ENCODE results near the gene ABCD3. TPM values are rescaled to one million over a fixed set of nuclear protein-coding genes. Genes with fewer than 3 reads are reported as not detected.

ABCD3 gene
- total RNA-seq, 1 donor from 2014 or later = 22.3 TPM

DNA sequence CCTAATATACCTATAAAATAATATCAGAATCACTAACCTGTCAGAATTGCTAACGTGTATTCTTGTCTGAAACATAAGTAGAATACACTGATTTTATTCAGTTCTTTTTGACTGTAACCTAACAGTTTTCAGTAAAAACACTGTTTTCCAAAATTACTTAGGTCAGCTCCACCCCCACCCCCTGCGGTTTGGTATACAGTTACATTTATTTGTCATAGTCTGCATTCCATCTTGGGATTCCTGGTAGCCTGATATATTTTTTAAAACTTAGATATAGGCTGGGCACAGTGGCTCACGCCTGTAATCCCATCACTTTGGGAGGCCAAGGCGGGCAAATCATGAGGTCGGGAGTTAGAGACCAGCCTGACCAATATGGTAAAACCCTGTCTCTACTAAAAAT lies 19.8 kb upstream of the ABCD3 start:
- no peak for DNase-seq (ENCODE audit: low read depth)
- TF ChIP-seq, protein P1, sequence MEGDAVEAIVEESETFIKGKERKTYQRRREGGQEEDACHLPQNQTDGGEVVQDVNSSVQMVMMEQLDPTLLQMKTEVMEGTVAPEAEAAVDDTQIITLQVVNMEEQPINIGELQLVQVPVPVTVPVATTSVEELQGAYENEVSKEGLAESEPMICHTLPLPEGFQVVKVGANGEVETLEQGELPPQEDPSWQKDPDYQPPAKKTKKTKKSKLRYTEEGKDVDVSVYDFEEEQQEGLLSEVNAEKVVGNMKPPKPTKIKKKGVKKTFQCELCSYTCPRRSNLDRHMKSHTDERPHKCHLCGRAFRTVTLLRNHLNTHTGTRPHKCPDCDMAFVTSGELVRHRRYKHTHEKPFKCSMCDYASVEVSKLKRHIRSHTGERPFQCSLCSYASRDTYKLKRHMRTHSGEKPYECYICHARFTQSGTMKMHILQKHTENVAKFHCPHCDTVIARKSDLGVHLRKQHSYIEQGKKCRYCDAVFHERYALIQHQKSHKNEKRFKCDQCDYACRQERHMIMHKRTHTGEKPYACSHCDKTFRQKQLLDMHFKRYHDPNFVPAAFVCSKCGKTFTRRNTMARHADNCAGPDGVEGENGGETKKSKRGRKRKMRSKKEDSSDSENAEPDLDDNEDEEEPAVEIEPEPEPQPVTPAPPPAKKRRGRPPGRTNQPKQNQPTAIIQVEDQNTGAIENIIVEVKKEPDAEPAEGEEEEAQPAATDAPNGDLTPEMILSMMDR (conservative IDR thresholded peaks at IDR 0.05; ENCODE audit: low read depth, low read length) = no peak
- H3K4me3 ChIP-seq (ENCODE audit: low read depth, low read length) = no peak overlapping the region

DNA sequence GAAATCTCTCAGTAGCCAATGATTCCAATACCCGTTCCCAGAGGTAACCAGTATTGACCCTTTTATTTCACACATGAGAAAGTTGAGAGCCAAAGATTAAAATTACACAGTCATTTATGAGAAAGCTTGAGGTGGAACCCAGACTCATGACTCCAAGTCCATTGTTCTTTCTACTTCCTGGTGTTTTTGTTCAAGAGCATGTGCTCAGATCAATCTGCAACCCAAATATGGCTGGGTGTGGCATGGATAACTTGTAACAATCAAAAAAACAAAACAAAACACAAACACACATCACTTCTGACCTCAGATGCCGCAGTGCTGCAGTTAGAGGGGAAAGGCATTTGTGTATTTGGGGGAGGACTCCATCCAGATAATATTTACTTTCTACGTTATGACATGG lies 18.7 kb upstream of the ABCD3 start:
- TF ChIP-seq, protein P1 (conservative IDR thresholded peaks at IDR 0.05; ENCODE audit: low read depth, low read length) = no peak
- no peak for DNase-seq (ENCODE audit: low read depth)
- H3K4me3 ChIP-seq (ENCODE audit: low read depth, low read length) = no peak overlapping the region

GRCh38 chr1:94401206-94401605 lies 17.0 kb upstream of the ABCD3 start:
- TF ChIP-seq, protein P1 (conservative IDR thresholded peaks at IDR 0.05; ENCODE audit: low read depth, low read length) = no peak
- no peak overlapping the region for H3K4me3 ChIP-seq (ENCODE audit: low read depth, low read length)
- no peak for DNase-seq (ENCODE audit: low read depth)

DNA sequence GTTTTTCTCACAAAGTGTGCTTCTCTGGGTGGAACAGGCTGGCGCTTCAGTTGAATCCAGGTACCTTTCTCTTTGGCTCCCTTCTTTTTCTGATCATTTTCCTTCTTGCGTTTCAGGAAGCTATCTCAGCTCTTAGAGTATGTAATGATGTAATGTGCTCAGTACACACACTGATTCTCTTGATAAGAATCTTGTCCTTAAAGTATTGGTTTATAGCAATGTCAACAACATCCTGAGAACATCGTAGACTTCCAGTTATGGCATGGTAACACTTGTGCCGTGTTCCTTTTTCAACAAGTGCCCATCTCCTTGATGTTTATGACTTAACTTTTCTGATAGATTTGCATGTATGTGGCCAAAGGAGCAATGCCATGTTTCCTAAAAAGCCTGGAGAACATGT lies 11.7 kb upstream of the ABCD3 start:
- TF ChIP-seq, protein P1 (conservative IDR thresholded peaks at IDR 0.05; ENCODE audit: low read depth, low read length) = no peak
- no peak overlapping the region for H3K4me3 ChIP-seq (ENCODE audit: low read depth, low read length)
- DNase-seq (ENCODE audit: low read depth) = no peak

GRCh38 chr1:94408104-94408830 lies 9.9 kb upstream of the ABCD3 start:
- no peak for DNase-seq (ENCODE audit: low read depth)
- TF ChIP-seq, protein P1 (conservative IDR thresholded peaks at IDR 0.05; ENCODE audit: low read depth, low read length) = no peak
- H3K4me3 ChIP-seq (ENCODE audit: low read depth, low read length) = no peak overlapping the region

- TF ChIP-seq, protein P1 (conservative IDR thresholded peaks at IDR 0.05; ENCODE audit: low read depth, low read length) = no peak
- no peak for DNase-seq (ENCODE audit: low read depth)
These were observed 7.0 kb upstream of the ABCD3 start for GRCh38 chr1:94411237-94411636.

DNA sequence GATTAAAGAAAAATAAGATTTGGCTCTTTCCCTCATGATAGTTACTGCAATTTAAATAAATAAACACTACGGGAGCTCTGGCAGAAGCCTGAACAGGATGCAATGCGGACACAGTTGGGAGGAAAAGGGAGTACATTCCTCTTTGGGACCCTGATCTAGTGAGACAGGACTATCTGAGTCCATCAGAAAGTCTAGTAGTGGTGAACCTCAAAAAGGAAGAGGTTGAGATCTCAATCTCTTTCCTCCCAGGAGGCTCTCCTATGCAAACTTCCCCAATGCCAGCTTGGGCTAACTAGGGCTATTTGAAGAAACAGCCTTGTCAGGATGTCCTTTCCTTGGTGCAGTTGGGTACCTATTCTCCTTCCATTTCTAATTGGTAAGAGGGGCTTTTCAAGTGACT lies 4.9 kb upstream of the ABCD3 start:
- no peak for DNase-seq (ENCODE audit: low read depth)
- H3K4me3 ChIP-seq (ENCODE audit: low read depth, low read length) = no peak overlapping the region
- TF ChIP-seq, protein P1 (conservative IDR thresholded peaks at IDR 0.05; ENCODE audit: low read depth, low read length) = no peak

More at GRCh38 chr1:94411237-94411636, 7.0 kb upstream of the ABCD3 start:
- H3K4me3 ChIP-seq (ENCODE audit: low read depth, low read length) = no peak overlapping the region

Data from epithelial cell of proximal tubule (primary cell).